SKM-1 (cell line): ENCODE results near the gene DHFR2.
"Not testable (repeated sequence)": the region's sequence is repeated elsewhere in the genome, so short reads cannot be mapped to it uniquely, and the experiment has no call there.

Source experiments
- DNase-seq: peaks from one replicate; lab custom pipeline; 2025; ENCODE audit not compliant: unreplicated experiment; lab: John Stamatoyannopoulos, UW

Gene DHFR2

DNA sequence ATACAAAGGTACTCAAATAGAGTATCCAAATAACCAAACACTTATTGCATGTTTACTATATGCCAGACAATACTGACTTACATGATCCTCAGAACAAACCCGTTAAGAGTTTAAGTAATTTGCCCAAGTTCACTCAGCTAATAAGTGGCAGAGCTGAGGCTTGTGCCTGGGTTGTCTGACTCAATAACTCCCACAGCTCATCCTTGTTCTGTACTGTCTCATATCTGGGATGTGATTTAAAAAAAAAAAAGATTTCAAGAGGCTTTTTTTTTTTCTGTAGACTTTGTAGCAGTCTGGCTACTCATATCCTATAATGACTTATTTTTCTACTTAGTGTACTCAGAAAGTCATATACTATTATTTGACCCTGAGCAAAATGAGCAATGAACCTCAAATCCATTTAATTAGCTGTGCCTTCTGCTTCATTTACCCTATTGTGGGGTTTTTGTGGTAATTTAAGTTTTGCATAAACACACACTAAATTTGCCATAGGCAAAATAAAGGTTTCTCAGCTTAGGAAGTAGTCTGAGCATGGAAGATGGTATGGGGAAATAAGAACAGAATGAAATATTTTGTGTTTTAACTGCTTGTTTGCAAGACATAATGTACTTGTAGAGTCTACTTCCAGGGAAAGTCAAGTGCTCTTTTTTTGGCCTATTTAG, 3.2 kb upstream of the DHFR2 start:
- DNase-seq, result no peak

- no peak for DNase-seq
Measured at GRCh38 chr3:94065122-94065521, 2.4 kb upstream of the DHFR2 start.

DNA sequence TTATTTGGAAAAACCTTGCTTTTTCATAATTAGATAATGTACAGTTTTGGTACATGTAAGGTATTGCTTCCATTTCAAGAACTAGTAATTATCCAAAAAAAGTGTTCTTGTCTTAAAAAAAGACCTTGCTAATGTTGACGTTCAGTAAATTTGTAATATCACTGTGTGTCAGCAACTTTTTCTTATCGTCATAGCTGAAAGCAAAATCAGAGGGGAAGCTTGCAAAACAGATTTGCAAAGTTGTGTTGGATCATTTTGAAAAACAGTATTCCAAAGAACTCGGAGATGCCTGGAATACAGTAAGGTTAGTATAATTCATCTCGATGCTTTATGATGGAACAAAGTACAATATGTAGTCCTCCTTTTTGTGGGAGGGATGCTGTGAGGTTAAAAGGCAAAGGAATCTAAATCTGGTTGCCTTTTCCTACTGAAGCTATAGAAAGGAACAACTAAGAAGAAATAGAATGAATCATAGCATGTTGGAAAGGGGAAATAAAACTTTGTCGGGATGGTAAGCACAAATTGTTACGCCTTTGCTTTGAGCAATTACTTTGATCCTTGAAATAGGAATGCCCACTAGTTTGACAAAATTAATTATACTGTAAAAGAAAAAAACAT, 1.6 kb upstream of the DHFR2 start:
- no peak for DNase-seq

DNA sequence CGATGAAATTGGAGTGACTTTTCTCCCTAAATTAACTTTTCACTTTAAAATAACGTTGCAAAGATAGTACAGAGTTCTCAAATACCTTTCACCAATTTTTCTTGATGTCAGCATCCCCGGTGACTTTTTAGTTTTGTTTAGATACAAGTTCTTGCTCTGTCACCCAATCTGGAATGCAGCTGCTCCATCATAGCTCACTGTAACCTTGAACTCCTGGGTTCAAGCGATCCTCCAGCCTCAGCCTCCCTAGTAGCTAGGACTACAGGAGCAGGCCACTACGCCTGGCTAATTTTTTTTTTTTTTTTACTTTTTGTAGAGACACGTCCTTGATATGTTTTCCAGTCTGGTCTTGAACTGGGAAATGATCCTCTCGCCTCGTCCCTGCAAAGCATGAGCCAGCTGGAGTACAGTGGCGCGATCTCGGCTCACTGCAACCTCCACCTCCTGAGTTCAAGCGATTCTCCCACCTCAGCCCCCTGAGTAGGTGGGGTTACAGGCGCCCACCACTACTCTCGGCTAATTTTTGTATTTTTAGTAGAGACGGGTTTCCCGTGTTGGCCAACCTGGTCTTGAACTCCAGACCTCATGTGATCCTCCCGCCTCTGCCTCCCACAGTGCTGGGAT, 892 bp upstream of the DHFR2 start:
- DNase-seq, result no peak

DNA sequence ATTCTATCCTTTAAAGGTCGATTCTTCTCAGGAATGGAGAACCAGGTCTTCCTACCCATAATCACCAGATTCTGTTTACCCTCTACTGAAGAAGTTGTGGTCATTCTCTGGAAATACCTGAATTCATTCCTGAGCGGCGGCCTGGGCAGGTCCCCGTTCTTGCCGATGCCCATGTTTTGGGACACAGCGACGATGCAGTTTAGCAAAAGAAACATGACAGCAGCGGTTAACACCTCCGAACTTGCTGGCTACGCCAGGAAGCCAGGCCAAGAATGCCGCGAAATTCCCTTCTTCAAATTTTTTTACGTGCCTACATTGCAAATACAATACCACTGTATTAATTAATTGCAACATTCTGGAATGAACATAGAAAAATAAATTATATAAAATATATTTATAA, 1.4 kb downstream of the DHFR2 start:
- no peak for DNase-seq

- no peak for DNase-seq
Measured at GRCh38 chr3:94050546-94050945, 12.2 kb downstream of the DHFR2 start.

DNA sequence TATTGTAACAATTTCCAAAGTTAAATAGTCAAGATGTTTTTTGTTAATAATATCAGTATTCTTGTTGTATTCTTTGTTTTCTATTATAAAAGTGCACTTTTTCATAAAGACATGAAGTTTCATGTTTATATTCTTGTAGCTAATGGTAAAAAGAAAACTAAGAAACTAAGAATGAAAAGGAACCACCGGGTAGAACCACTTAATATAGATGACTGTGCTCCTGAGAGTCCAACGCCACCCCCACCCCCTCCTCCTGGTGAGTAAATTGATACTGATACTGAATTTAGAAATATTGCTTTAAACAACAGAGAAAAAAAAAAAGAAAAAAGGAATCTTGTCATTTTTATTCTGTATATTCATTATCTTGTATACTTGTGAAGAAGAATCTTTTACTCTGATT, 13.4 kb downstream of the DHFR2 start:
- DNase-seq, result no peak

GRCh38 chr3:94046533-94046932, 16.2 kb downstream of the DHFR2 start:
- DNase-seq, result no peak

DNA sequence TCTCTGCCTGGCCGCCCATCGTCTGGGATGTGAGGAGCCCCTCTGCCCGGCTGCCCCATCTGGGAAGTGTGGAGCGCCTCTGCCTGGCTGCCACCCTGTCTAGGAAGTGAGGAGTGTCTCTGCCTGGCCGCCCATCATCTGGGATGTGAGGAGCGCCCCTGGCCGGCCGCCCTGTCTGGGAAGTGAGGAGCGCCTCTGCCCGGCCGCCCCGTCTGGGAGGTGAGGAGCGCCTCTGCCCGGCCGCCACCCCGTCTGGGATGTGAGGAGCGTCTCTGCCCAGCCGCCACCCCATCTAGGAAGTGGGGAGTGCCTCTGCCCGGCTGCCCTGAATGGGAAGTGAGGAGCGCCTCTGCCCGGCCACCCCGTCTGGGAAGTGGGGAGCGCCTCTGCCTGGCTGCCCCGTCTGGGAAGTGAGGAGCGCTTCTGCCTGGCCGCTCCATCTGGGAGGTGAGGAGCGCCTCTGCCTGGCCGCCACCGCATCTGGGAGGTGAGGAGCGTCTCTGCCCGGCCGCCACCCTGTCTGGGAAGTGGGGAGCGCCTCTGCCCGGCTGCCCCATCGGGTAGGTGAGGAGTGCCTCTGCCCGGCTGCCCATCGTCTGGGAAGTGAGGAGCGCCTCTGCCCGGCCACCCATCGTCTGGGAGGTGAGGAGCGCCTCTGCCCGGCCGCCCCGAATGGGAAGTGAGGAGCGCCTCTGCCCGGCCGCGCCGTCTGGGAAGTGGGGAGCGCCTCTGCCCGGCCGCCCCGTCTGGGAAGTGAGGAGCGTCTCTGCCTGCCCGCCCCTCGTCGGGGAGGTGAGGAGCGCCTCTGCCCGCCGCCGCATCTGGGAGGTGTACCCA, 18.4 kb downstream of the DHFR2 start:
- not testable (repeated sequence) for DNase-seq

GRCh38 chr3:94043285-94043684, 19.4 kb downstream of the DHFR2 start:
- DNase-seq, result no peak

- no peak for DNase-seq
Measured at GRCh38 chr3:94036909-94037507, 25.7 kb downstream of the DHFR2 start.

DNA sequence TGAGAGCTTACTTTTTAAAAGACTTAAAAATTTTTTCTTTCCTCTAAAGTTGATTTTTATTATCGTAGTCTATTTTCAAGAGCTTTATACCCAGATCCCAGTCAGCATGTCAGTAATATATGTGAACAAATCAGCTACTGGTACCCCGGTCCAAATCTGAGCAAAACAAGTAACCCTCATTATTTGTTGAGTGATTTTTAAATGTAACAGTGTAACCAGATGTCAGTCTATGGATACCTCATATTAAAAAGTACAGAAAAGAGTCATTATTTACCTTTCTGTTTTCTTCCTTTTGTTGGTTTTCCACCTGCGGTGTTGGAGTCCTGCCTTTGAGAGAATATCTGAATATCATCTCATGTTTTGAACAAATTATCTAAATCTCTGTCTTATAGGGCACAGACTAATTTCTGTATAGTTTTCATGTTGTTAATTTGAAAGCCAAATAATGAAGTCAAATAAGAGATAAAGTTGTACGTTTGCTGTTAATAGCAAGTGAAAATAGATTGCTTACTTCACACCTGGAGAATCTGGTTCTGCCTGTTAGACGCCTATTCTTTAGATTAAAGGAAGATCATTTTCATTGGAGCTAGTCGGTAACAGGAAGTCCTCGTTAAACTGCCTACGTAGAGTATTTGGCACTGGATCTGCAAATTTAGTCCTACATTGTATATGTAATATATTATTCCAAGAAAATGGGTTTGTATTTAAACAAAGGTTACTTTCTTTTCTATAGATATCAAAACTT, 34.5 kb downstream of the DHFR2 start, which contains the start of gene STX19:
STX19 (minus strand) TSS at position 505 of the 745 bp plus-strand sequence. CDS start 13,328 bp downstream, outside the sequence.
- DNase-seq, result no peak

GRCh38 chr3:94026623-94027022, 36.1 kb downstream of the DHFR2 start:
- DNase-seq, result no peak

- no peak for DNase-seq
Measured at GRCh38 chr3:94024385-94024784, 38.3 kb downstream of the DHFR2 start.

- no peak for DNase-seq
Measured at GRCh38 chr3:94020293-94020692, 42.4 kb downstream of the DHFR2 start.

DNA sequence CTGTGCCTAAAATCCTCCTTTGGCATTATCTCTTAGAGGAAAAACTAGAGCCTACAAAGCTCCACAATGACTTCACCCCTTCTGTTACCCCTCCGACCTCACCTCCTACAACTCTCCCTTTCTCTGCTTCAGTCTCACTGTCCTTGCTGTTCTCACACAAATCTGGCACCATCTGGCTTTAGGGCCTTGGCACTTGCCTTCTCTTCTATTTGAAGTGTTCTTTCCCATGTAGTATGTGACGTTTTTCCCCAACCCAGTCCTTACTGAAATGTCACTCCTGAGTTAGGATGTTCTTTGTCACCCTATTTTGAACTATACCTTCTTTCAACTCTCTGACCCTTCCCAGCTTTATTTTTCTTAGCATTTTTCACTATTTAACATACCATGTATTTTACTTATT, 43.1 kb downstream of the DHFR2 start:
- no peak for DNase-seq

GRCh38 chr3:94015025-94015424, 47.7 kb downstream of the DHFR2 start:
- DNase-seq, result no peak

GRCh38 chr3:94012185-94012584, 50.5 kb downstream of the DHFR2 start:
- no peak for DNase-seq

DNA sequence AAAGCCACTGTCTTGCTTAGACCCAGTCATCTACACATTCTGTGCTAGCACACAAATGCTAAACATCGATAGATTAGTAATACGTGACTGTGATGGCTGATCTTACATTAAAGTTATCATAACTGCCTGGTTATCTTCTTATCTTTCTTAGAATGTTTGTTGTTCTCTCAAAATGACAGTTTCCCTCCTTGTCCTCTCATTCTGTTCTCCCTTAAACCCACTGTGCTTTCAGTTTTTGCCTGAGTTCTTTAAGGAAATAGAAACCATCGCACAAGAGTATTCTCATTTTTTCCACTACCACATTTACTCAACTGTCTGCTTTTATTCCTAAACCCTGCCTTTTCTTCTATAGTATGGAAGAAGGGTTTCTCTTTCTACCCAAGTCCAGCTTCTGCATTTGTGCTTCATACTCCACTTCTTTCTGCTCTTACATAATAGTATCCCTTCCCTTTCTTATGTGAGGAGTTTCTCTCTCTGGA, 51.4 kb downstream of the DHFR2 start:
- no peak for DNase-seq

DNA sequence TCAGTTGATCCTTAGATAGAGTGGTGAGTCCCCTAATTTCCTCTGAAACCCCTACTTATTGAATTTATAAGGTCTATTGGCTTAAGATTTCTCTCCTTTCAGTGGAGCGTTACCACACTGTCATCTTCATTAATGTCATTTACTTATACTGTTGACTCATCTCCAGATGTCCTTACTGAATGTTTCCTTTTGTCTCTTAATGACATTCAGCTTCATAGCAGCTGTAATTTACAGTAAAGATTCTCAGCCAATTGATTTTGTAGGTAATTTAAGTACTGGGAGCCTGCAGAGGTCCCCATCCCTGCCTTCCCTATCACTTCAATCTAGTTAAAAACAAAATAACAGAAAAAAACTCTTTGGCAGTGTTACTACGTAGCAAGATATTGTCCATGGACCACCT, 53.1 kb downstream of the DHFR2 start:
- DNase-seq, result no peak
